Measurements from ENCODE around the gene HLA-DMA.

The HLA-DMA gene

DNA sequence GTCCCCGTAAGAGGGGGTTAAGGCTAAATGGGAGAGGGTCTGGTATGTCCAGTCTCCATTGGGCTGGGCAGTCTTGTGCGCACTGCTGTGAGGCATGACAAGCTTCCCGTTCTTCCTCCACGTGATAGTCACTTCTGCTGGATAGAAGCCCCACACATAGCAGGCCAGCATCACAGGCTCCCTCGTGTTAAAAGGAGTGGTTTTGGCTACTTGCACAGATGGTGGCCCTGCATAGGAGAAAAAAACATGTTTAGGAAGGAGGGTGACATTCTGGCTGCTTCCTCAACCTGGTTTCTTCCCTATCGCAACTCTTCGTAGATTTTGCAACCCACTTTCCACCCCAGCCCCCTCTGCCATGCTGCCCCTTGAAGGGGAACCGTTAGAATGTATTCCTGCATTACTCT is 15.7 kb downstream of the HLA-DMA start:
- Histone ChIP-seq H3K27me3 (ENCODE audit: control insufficient read depth, insufficient read depth, low read length) (no peaks in the 10 kb centered on the region), H3K9me3 (ENCODE audit: control insufficient read depth, low read depth, low read length) (no peaks in the 10 kb centered on the region), H3K27ac (ENCODE audit: low read length) (no peak overlapping the region)

DNA sequence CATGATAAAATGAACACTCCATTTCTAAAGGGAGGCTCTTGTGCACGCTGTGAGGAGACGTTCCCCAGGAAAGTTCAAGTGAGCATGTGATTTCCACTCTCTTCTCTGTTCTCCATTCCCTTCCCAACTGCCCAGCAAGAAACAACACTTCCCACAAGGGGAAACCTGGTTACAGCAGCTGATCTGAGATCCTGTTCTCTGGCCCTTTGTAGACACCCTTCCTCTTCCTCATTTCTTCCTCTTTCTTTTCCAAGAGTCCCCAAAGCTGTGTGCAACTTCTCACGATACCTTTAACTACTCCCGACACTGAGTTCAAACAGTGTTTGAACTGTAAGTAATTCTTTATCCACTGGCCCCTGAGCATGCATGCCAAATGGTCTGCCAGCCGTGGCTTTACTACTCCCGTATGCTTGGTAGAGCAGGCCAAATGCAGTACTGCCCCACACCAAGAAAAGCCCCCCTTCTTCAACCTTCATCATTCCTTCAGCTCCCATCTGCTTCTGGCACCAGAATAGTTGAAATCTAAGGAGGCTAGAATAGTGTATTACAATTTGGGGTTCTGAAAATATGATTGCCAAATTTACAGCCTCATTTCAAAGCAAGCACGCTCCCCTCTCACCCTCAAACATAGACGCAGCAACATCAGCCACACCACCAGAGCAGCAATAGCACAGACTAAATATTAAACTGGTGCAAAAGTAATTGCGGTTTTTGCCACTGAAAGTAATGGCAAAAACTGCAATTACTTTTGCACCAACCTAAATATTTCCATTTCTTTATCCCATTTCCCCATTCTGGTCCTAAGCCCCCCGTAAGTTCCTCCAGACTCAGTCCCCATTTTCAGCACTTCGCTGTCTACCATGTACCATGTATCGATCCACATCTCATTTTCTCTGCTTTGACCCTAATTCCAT is 16.4 kb downstream of the HLA-DMA start:
- Histone ChIP-seq H3K27me3 (ENCODE audit: control insufficient read depth, insufficient read depth, low read length) (no peaks in the 10 kb centered on the region), H3K27ac (ENCODE audit: low read length) (no peak overlapping the region), H3K36me3 (ENCODE audit: control insufficient read depth, low read depth, low read length) (no peaks in the 10 kb centered on the region), H3K4me1 (ENCODE audit: control insufficient read depth, low read depth, low read length) (peaks cover 7% of the 10 kb centered on the region), H3K9me3 (ENCODE audit: control insufficient read depth, low read depth, low read length) (no peaks in the 10 kb centered on the region), H3K9ac (ENCODE audit: low read length) (no peak overlapping the region), H3K4me3 (ENCODE audit: low read length) (no peak overlapping the region)

More for the DNA sequence above, 15.7 kb downstream of the HLA-DMA start:
- Histone ChIP-seq H3K36me3 (ENCODE audit: control insufficient read depth, low read depth, low read length) (no peaks in the 10 kb centered on the region), H3K4me3 (ENCODE audit: low read length) (no peak overlapping the region), H3K4me1 (ENCODE audit: control insufficient read depth, low read depth, low read length) (peaks cover 7% of the 10 kb centered on the region), H3K9ac (ENCODE audit: low read length) (no peak overlapping the region)

DNA sequence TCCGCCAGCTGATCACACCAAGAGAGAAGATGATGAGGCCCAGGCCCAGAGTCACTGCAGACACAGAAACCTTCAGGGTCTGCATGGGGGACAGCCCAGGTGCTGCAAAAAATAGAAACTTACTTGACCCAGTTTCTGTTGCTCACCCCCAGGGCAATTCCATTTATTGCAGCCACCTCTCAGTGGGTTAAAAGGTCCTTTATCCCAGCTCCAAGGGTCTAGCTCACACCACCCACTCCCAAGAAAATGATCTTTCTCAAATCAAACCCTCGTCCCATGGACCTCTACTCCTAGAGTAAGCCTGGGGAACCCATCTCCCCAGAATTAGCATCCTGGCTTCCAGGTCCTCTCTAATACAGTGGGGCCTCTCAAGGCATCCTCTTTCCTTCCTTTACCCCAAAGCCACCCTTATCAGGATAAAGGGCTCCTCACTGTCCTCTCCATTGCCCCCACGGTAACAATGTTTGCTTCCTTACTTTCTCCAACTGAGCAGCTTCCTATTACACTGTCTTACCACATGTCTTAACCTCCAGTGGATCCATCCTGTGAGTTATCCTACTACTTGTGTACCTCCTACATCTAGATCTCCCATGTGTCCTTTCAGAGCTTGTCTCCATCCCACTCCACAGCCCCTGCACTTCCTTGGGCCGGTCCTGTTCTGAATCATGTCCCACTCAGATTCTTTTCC is 17.2 kb downstream of the HLA-DMA start:
- H3K9ac ChIP-seq (ENCODE audit: low read length) = no peak overlapping the region
- no peaks in the 10 kb centered on the region for H3K9me3 ChIP-seq (ENCODE audit: control insufficient read depth, low read depth, low read length)
- H3K27me3 ChIP-seq (ENCODE audit: control insufficient read depth, insufficient read depth, low read length) = no peaks in the 10 kb centered on the region
- no peak overlapping the region for H3K4me3 ChIP-seq (ENCODE audit: low read length)
- H3K4me1 ChIP-seq (ENCODE audit: control insufficient read depth, low read depth, low read length) = no peaks in the 10 kb centered on the region
- H3K27ac ChIP-seq (ENCODE audit: low read length) = no peak overlapping the region
- no peaks in the 10 kb centered on the region for H3K36me3 ChIP-seq (ENCODE audit: control insufficient read depth, low read depth, low read length)

DNA sequence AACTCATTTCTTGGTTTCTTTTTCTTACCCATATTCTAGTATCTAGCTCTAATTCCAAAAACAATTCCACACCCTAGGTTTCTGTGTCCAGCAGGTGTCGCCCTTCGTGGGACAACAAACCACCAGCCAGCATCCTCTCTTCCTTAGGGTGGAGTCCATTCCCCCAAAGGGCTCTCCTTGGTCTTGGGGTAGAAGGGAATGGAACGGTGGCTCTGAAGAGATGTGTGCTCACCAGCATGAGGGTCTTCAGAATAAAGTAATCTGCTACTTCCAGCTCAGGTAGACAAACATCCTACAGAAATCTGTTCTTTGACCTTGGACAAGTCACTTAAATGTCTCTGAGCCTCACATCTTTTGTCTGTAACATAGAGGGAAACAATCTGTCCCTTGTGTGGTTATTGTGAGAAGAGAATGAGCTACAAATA is 19.2 kb downstream of the HLA-DMA start:
- no peaks in the 10 kb centered on the region for H3K27me3 ChIP-seq (ENCODE audit: control insufficient read depth, insufficient read depth, low read length)
- no peak overlapping the region for H3K9ac ChIP-seq (ENCODE audit: low read length)
- no peak overlapping the region for H3K27ac ChIP-seq (ENCODE audit: low read length)
- no peaks in the 10 kb centered on the region for H3K36me3 ChIP-seq (ENCODE audit: control insufficient read depth, low read depth, low read length)
- no peaks in the 10 kb centered on the region for H3K9me3 ChIP-seq (ENCODE audit: control insufficient read depth, low read depth, low read length)
- H3K4me3 ChIP-seq (ENCODE audit: low read length) = no peak overlapping the region
- no peaks in the 10 kb centered on the region for H3K4me1 ChIP-seq (ENCODE audit: control insufficient read depth, low read depth, low read length)

DNA sequence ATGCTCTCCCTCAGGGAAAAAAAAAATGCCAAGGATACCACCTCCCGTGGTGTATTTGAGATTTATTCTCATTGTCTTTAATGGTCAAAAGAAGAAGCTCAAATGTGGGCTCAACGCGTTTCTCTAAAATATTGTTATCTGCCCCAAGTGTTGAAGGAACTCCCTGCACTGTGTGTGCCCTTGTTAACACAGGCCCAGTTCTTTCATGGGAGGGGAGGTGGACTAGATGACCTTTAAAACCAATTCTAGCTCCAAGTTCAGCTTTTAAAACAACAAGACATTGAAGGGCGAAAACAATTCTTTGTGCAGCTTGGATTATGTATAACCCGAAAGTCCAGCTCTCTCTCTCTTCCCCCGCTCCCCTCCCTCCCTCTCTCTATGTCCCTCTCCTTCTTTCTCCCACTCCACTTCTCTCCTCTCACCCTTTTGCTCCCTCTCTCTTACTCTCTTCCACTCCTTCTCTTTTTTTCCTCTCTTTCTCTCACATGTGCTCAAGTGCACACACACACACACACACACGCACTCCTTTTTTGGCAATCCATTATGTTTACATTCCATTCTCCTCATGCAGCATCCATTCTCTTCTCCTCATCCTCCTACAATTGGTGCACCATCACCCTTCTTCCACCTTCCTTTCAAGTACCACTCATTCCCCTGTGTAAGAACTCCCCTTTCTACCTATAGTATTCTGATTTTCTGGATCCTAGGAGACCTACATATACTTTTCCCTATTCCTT is 20.6 kb downstream of the HLA-DMA start:
- no peaks in the 10 kb centered on the region for H3K9me3 ChIP-seq (ENCODE audit: control insufficient read depth, low read depth, low read length)
- H3K27ac ChIP-seq (ENCODE audit: low read length) = no peak overlapping the region
- no peak overlapping the region for H3K4me3 ChIP-seq (ENCODE audit: low read length)
- no peak overlapping the region for H3K9ac ChIP-seq (ENCODE audit: low read length)
- no peaks in the 10 kb centered on the region for H3K4me1 ChIP-seq (ENCODE audit: control insufficient read depth, low read depth, low read length)
- no peaks in the 10 kb centered on the region for H3K27me3 ChIP-seq (ENCODE audit: control insufficient read depth, insufficient read depth, low read length)
- H3K36me3 ChIP-seq (ENCODE audit: control insufficient read depth, low read depth, low read length) = no peaks in the 10 kb centered on the region

DNA sequence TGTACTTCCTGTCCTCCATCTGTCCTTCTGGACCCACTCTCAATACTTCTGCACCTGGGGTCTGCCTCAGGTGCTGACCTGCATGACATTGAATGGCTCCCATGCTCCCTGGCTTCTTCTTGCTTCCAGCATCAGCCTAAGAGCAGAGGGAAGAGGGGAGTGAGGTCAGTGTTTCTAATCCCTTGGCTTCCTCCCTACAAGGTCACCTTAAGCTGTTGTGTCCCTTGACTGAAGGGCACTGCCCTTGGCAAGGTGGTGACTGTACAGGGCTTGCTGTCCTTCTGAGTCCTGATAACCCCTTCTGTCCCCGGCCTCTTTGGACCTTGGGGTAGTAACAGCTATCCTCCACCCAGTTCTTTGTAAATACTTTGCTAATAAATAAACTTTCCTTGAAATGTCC is 21.7 kb downstream of the HLA-DMA start:
- Histone ChIP-seq H3K4me1 (ENCODE audit: control insufficient read depth, low read depth, low read length) (no peaks in the 10 kb centered on the region), H3K36me3 (ENCODE audit: control insufficient read depth, low read depth, low read length) (no peaks in the 10 kb centered on the region), H3K27me3 (ENCODE audit: control insufficient read depth, insufficient read depth, low read length) (no peaks in the 10 kb centered on the region), H3K4me3 (ENCODE audit: low read length) (no peak overlapping the region), H3K9me3 (ENCODE audit: control insufficient read depth, low read depth, low read length) (no peaks in the 10 kb centered on the region), H3K27ac (ENCODE audit: low read length) (no peak overlapping the region), H3K9ac (ENCODE audit: low read length) (no peak overlapping the region)

DNA sequence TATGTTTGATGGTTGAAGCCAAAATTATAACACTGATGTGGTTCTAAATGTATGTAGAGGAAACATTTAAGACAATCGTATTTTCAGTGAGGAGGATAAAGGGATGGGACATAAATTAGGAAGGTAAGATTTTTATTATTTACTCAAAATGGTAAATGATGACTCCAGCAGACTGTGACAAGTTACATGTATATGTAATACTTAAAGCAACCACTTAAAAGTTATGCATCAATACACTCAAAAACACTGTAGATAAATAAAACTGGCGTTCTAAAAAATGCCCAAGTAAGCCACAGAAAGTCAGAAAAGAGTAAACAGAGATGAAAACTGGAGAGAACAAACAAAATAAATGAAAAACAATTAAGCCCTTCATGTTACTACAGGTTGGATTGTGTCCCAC is 30.8 kb downstream of the HLA-DMA start:
- Histone ChIP-seq H3K4me3 (ENCODE audit: low read length) (no peak overlapping the region), H3K4me1 (ENCODE audit: control insufficient read depth, low read depth, low read length) (no peaks in the 10 kb centered on the region), H3K36me3 (ENCODE audit: control insufficient read depth, low read depth, low read length) (no peaks in the 10 kb centered on the region), H3K27me3 (ENCODE audit: control insufficient read depth, insufficient read depth, low read length) (no peaks in the 10 kb centered on the region), H3K27ac (ENCODE audit: low read length) (no peak overlapping the region), H3K9me3 (ENCODE audit: control insufficient read depth, low read depth, low read length) (no peaks in the 10 kb centered on the region), H3K9ac (ENCODE audit: low read length) (no peak overlapping the region)

DNA sequence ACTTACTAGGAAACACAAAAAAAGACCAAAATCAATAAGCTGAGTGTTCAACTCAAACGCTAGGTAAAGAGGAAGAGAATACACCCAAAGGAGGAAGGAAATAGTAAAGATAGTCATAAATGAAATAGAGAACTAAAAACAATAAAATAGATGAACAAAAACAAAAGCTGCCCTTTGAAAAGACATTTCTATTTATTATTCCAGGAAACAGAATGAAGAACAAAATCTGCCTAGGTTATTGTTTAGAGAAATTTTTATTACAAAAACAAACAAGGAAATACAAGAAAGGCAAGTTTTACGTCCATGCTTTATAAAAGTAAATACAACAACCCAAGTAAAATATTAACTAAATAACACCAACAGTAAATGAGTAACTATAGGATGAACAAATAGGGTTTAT is 32.2 kb downstream of the HLA-DMA start:
- Histone ChIP-seq H3K36me3 (ENCODE audit: control insufficient read depth, low read depth, low read length) (no peaks in the 10 kb centered on the region), H3K4me3 (ENCODE audit: low read length) (no peak overlapping the region), H3K27me3 (ENCODE audit: control insufficient read depth, insufficient read depth, low read length) (no peaks in the 10 kb centered on the region), H3K9me3 (ENCODE audit: control insufficient read depth, low read depth, low read length) (no peaks in the 10 kb centered on the region), H3K4me1 (ENCODE audit: control insufficient read depth, low read depth, low read length) (no peaks in the 10 kb centered on the region), H3K27ac (ENCODE audit: low read length) (no peak overlapping the region), H3K9ac (ENCODE audit: low read length) (no peak overlapping the region)

DNA sequence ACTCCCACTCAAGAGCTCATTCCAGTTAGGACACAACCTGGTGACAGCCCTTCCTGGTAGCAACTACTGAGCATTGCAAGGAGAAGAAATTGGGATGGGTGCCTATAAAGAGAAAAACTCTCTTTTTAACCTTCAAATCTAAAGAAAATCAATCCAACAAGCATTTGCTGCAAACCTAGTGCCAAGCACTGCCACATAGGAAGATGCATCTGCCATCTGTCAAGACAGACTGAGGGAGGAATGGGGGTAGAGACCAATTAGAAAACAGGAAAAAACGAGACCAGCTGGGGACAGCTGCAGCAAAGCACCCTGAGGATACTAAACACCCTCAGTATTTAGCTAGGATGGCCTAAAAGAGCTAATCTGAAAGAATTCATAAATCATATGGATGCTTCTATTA is 39.9 kb downstream of the HLA-DMA start:
- Histone ChIP-seq H3K4me1 (ENCODE audit: control insufficient read depth, low read depth, low read length) (no peaks in the 10 kb centered on the region), H3K27me3 (ENCODE audit: control insufficient read depth, insufficient read depth, low read length) (no peaks in the 10 kb centered on the region), H3K4me3 (ENCODE audit: low read length) (no peak overlapping the region), H3K9me3 (ENCODE audit: control insufficient read depth, low read depth, low read length) (no peaks in the 10 kb centered on the region), H3K36me3 (ENCODE audit: control insufficient read depth, low read depth, low read length) (no peaks in the 10 kb centered on the region), H3K27ac (ENCODE audit: low read length) (no peak overlapping the region), H3K9ac (ENCODE audit: low read length) (no peak overlapping the region)

DNA sequence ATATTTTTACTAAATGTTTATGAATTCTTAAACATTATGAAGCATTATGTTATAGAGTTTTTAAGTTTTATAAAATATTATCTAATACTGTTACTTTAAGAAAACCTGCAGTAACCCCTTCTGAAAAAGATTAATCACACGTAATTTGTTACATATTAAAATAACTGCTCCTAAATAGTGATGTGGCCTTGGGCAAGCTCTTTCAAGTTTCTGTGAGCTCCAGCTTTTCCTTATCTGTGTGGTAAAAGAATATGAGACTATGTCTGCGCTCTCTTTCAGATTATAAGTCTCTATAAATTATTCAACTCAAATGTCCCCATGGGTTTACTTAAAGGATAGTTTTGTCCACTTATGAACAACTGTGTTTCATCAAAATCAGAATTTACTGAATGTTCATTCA is 44.0 kb downstream of the HLA-DMA start:
- H3K27ac ChIP-seq (ENCODE audit: low read length) = no peak overlapping the region
- H3K9me3 ChIP-seq (ENCODE audit: control insufficient read depth, low read depth, low read length) = no peaks in the 10 kb centered on the region
- H3K4me1 ChIP-seq (ENCODE audit: control insufficient read depth, low read depth, low read length) = no peaks in the 10 kb centered on the region
- no peak overlapping the region for H3K4me3 ChIP-seq (ENCODE audit: low read length)
- H3K9ac ChIP-seq (ENCODE audit: low read length) = no peak overlapping the region
- H3K36me3 ChIP-seq (ENCODE audit: control insufficient read depth, low read depth, low read length) = no peaks in the 10 kb centered on the region
- no peaks in the 10 kb centered on the region for H3K27me3 ChIP-seq (ENCODE audit: control insufficient read depth, insufficient read depth, low read length)

DNA sequence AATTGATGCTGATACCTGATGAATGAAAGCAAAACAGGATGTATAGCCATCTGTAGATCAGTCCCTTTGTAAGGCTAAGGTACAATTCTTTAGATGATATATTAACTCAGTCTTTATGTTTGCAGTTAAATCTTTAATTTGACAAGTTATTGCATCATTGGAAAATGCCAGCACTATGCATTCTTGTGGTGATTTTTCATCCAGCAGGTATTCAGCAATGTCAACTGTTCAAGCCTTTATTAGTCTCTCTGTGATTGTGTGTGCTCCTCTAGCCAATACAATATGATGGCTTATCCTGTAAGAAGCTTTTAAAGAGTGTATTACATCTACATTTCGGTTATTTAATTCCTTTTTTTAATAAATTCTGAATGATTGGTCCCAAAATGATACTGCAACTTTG is 46.4 kb downstream of the HLA-DMA start:
- Histone ChIP-seq H3K27me3 (ENCODE audit: control insufficient read depth, insufficient read depth, low read length) (no peaks in the 10 kb centered on the region), H3K9ac (ENCODE audit: low read length) (no peak overlapping the region), H3K36me3 (ENCODE audit: control insufficient read depth, low read depth, low read length) (no peaks in the 10 kb centered on the region), H3K9me3 (ENCODE audit: control insufficient read depth, low read depth, low read length) (no peaks in the 10 kb centered on the region), H3K4me1 (ENCODE audit: control insufficient read depth, low read depth, low read length) (no peaks in the 10 kb centered on the region), H3K27ac (ENCODE audit: low read length) (no peak overlapping the region), H3K4me3 (ENCODE audit: low read length) (no peak overlapping the region)
